HuH-7.5 (cell line): ENCODE measurements around the gene ARHGAP42.

Experiments
- DNase-seq: peaks from one replicate; pipeline ENCODE4 v3.0.0; 2011; ENCODE audit warnings: low spot score

The ARHGAP42 gene

GRCh38 chr11:100833276-100833675 is 146.2 kb downstream of the ARHGAP42 start:
- DNase-seq, result no peak

GRCh38 chr11:100835854-100836253 is 148.8 kb downstream of the ARHGAP42 start:
- DNase-seq, result no peak

GRCh38 chr11:100837311-100837710 is 150.2 kb downstream of the ARHGAP42 start:
- no peak for DNase-seq

GRCh38 chr11:100841711-100842407 is 154.8 kb downstream of the ARHGAP42 start:
- no peak for DNase-seq

GRCh38 chr11:100847696-100848216 is 160.7 kb downstream of the ARHGAP42 start:
- DNase-seq, result no peak

- DNase-seq, result no peak
These were observed 162.2 kb downstream of the ARHGAP42 start for GRCh38 chr11:100849009-100849900.

- DNase-seq, result no peak
These were observed 162.8 kb downstream of the ARHGAP42 start for GRCh38 chr11:100849901-100850235.

GRCh38 chr11:100851147-100851546 is 164.1 kb downstream of the ARHGAP42 start:
- DNase-seq, result no peak

GRCh38 chr11:100851584-100852152 is 164.6 kb downstream of the ARHGAP42 start:
- DNase-seq, result no peak

GRCh38 chr11:100855466-100856067 is 168.5 kb downstream of the ARHGAP42 start:
- no peak for DNase-seq

- DNase-seq, result no peak
These were observed 170.3 kb downstream of the ARHGAP42 start for GRCh38 chr11:100857236-100858005.

GRCh38 chr11:100860318-100861155 is 173.4 kb downstream of the ARHGAP42 start:
- no peak for DNase-seq

GRCh38 chr11:100861212-100861611 is 174.1 kb downstream of the ARHGAP42 start:
- no peak for DNase-seq

GRCh38 chr11:100863080-100863581 is 176.0 kb downstream of the ARHGAP42 start:
- DNase-seq, result no peak

- DNase-seq, result no peak
These were observed 178.5 kb downstream of the ARHGAP42 start for GRCh38 chr11:100865443-100866065.

GRCh38 chr11:100866453-100866852 is 179.4 kb downstream of the ARHGAP42 start:
- DNase-seq, result no peak

GRCh38 chr11:100867606-100868005 is 180.5 kb downstream of the ARHGAP42 start:
- no peak for DNase-seq

- no peak for DNase-seq
These were observed 182.2 kb downstream of the ARHGAP42 start for GRCh38 chr11:100869328-100869727.

- no peak for DNase-seq
These were observed 183.1 kb downstream of the ARHGAP42 start for GRCh38 chr11:100870138-100870537.
